ENCODE data around the gene ACBD7. TPM values are rescaled to one million over a fixed set of nuclear protein-coding genes. Genes with fewer than 3 reads are reported as not detected.

The ACBD7 gene
- total RNA-seq, 6 experiments from 2014 or later = 0.54 to 0.96 (median 0.80) TPM

- H3K4me3 Mint-ChIP-seq = no peak within 1 kb of the TSS
- DNase-seq = no peak
- no peak within 1 kb of the TSS for H3K27ac Mint-ChIP-seq
- peaks cover 15% of the 10 kb centered on the region for H3K4me1 Mint-ChIP-seq (ENCODE audit: low read depth)
- H3K36me3 Mint-ChIP-seq (ENCODE audit: low read depth) = no peaks in the 10 kb centered on the region
- H3K27me3 Mint-ChIP-seq (ENCODE audit: insufficient read depth) = peaks cover 26% of the 10 kb centered on the region
- no peaks in the 10 kb centered on the region for H3K9me3 Mint-ChIP-seq
- no peak for TF ChIP-seq CTCF (IDR thresholded peaks at IDR 0.05)
Measured at GRCh38 chr10:15043674-15044073, 44.9 kb downstream of the ACBD7 start, which contains the start of gene OLAH. OLAH (plus strand) TSS chr10:15043943; CDS start chr10:15047289, 3,346 bp downstream.

- H3K9me3 Mint-ChIP-seq = peaks cover 6% of the 10 kb centered on the region
- no peak for DNase-seq
- TF ChIP-seq CTCF (IDR thresholded peaks at IDR 0.05) = no peak
- no peak overlapping the region for H3K4me3 Mint-ChIP-seq
- H3K27me3 Mint-ChIP-seq (ENCODE audit: insufficient read depth) = peaks cover 25% of the 10 kb centered on the region
- no peak overlapping the region for H3K27ac Mint-ChIP-seq
- peaks cover 12% of the 10 kb centered on the region for H3K4me1 Mint-ChIP-seq (ENCODE audit: low read depth)
- H3K36me3 Mint-ChIP-seq (ENCODE audit: low read depth) = no peaks in the 10 kb centered on the region
Measured at GRCh38 chr10:15038416-15038815, 50.2 kb downstream of the ACBD7 start.

GRCh38 chr10:15037691-15038090, 50.9 kb downstream of the ACBD7 start:
- peaks cover 11% of the 10 kb centered on the region for H3K4me1 Mint-ChIP-seq (ENCODE audit: low read depth)
- peaks cover 6% of the 10 kb centered on the region for H3K9me3 Mint-ChIP-seq
- no peak overlapping the region for H3K4me3 Mint-ChIP-seq
- no peak for DNase-seq
- H3K27ac Mint-ChIP-seq = no peak overlapping the region
- TF ChIP-seq CTCF (IDR thresholded peaks at IDR 0.05) = no peak
- H3K27me3 Mint-ChIP-seq (ENCODE audit: insufficient read depth) = peaks cover 23% of the 10 kb centered on the region
- H3K36me3 Mint-ChIP-seq (ENCODE audit: low read depth) = no peaks in the 10 kb centered on the region

- Mint-ChIP-seq H3K27me3 (ENCODE audit: insufficient read depth) (peaks cover 33% of the 10 kb centered on the region), H3K4me3 (peak overlapping the region; percentile 71), H3K27ac (no peak overlapping the region), H3K9me3 (peaks cover 6% of the 10 kb centered on the region), H3K4me1 (ENCODE audit: low read depth) (peaks cover 11% of the 10 kb centered on the region), H3K36me3 (ENCODE audit: low read depth) (no peaks in the 10 kb centered on the region)
- peak; percentile 2 for DNase-seq
- TF ChIP-seq CTCF (IDR thresholded peaks at IDR 0.05) = no peak
Measured at GRCh38 chr10:15035385-15036301, 52.9 kb downstream of the ACBD7 start.

- Mint-ChIP-seq H3K9me3 (no peaks in the 10 kb centered on the region), H3K4me1 (ENCODE audit: low read depth) (no peaks in the 10 kb centered on the region), H3K27me3 (ENCODE audit: insufficient read depth) (peaks cover 39% of the 10 kb centered on the region), H3K4me3 (no peak overlapping the region), H3K27ac (no peak overlapping the region), H3K36me3 (ENCODE audit: low read depth) (no peaks in the 10 kb centered on the region)
- no peak for TF ChIP-seq CTCF (IDR thresholded peaks at IDR 0.05)
- DNase-seq = no peak
Measured at GRCh38 chr10:15027741-15028140, 60.8 kb downstream of the ACBD7 start.

Other genes starting within 250 kb of the ACBD7 start
- gene SUV39H2, start 209.9 kb downstream of the ACBD7 start, total RNA-seq (2021; fragmentation: NEBNext Ultra II Directional; extraction: Animal tissue kit (Norgen Biotek cat#: 25700)) = 10 to 100 TPM in 5 of 6 experiments, 1 to 10 TPM in 1; 8.6 to 18.1 (median 13.9) TPM
- gene DCLRE1C, start 134.7 kb downstream of the ACBD7 start, total RNA-seq (2021; fragmentation: NEBNext Ultra II Directional; extraction: Animal tissue kit (Norgen Biotek cat#: 25700)) = 1 to 10 TPM; 4.6 to 6.8 (median 5.6) TPM
- gene MEIG1, start 129.4 kb downstream of the ACBD7 start, total RNA-seq (2021; fragmentation: NEBNext Ultra II Directional; extraction: Animal tissue kit (Norgen Biotek cat#: 25700)) = under 1 TPM in 2 of 6 experiments, not detected in 4; 0.30 to 0.57 TPM
- not detected for gene OLAH, start 44.8 kb downstream of the ACBD7 start, total RNA-seq (2021; fragmentation: NEBNext Ultra II Directional; extraction: Animal tissue kit (Norgen Biotek cat#: 25700))
- 10 to 100 TPM; 10.8 to 14.2 (median 11.4) TPM for gene RPP38, start 8.6 kb upstream of the ACBD7 start, total RNA-seq (2021; fragmentation: NEBNext Ultra II Directional; extraction: Animal tissue kit (Norgen Biotek cat#: 25700))
- gene NMT2, start 79.9 kb upstream of the ACBD7 start, total RNA-seq (2021; fragmentation: NEBNext Ultra II Directional; extraction: Animal tissue kit (Norgen Biotek cat#: 25700)) = 10 to 100 TPM; 29.4 to 67.3 (median 62.6) TPM

Measured in HFFc6 (cell line).